SK-N-SH treated with all-trans-retinoic acid at 6 μM for 48 hours (cell line): ENCODE data around the gene FRYL.

Experiments used
- ATAC-seq: fragments of 200-7000 bp; cut with Tn5 transposase; 3 replicates; pipeline ENCODE4 v1.9.1; 2020; ENCODE audit warnings: mild to moderate bottlenecking, moderate library complexity
- ARNTL ChIP-seq: fragments of 450-650 bp; formaldehyde crosslinking; IDR thresholded peaks from 2 replicates; pipeline ENCODE4 v1.5.0; 2020; ENCODE audit warnings: low read depth, mild to moderate bottlenecking, moderate library complexity, borderline replicate concordance
- BACH2 ChIP-seq: fragments of 250-450 bp; sonication (Bioruptor Pico); IDR thresholded peaks from 2 replicates; pipeline ENCODE4 v1.9.0; 2021; ENCODE audit warnings: mild to moderate bottlenecking, borderline replicate concordance
- CSDC2 ChIP-seq: fragments of 250-450 bp; sonication (Bioruptor Pico); IDR thresholded peaks from 2 replicates; pipeline ENCODE4 v1.5.0; 2020; ENCODE audit warnings: mild to moderate bottlenecking, moderate library complexity
- ESRRG ChIP-seq: fragments of 250-450 bp; sonication (Bioruptor Pico); IDR thresholded peaks from 2 replicates; pipeline ENCODE4 v1.6.1; 2021; ENCODE audit warnings: mild to moderate bottlenecking
- GLIS3 ChIP-seq: fragments of 250-450 bp; sonication (Bioruptor Pico); IDR thresholded peaks from 2 replicates; pipeline ENCODE4 v1.5.0; 2020; ENCODE audit warnings: mild to moderate bottlenecking, moderate library complexity
- ISL1 ChIP-seq: fragments of 250-450 bp; sonication (Bioruptor Pico); IDR thresholded peaks from 2 replicates; pipeline ENCODE4 v2.1.2; 2022; ENCODE audit warnings: mild to moderate bottlenecking, moderate library complexity
- OSR1 ChIP-seq: fragments of 250-450 bp; sonication (Bioruptor Pico); IDR thresholded peaks from 2 replicates; pipeline ENCODE4 v1.8.0; 2022; ENCODE audit warnings: moderate library complexity, mild to moderate bottlenecking, inconsistent platforms
- PPARA ChIP-seq: fragments of 250-450 bp; sonication (Bioruptor Pico); IDR thresholded peaks from 2 replicates; pipeline ENCODE4 v1.5.0; 2020; ENCODE audit warnings: mild to moderate bottlenecking, borderline replicate concordance
- RARB ChIP-seq: fragments of 250-450 bp; sonication (Bioruptor Pico); IDR thresholded peaks from 2 replicates; pipeline ENCODE4 v1.8.0; 2021; ENCODE audit warnings: mild to moderate bottlenecking, moderate library complexity
- SNAI2 ChIP-seq: fragments of 250-450 bp; sonication (Bioruptor Pico); IDR thresholded peaks from 2 replicates; pipeline ENCODE4 v1.5.0; 2020; ENCODE audit warnings: mild to moderate bottlenecking, moderate library complexity
- TCF4 ChIP-seq: fragments of 250-450 bp; sonication (Bioruptor Pico); IDR thresholded peaks from 2 replicates; pipeline ENCODE4 v1.8.0; 2021; ENCODE audit warnings: mild to moderate bottlenecking, moderate library complexity, borderline replicate concordance
- TOX ChIP-seq: fragments of 250-450 bp; sonication (Bioruptor Pico); IDR thresholded peaks from 2 replicates; pipeline ENCODE4 v1.8.0; 2021; ENCODE audit warnings: mild to moderate bottlenecking, moderate library complexity, borderline replicate concordance
- ZC3H10 ChIP-seq: fragments of 250-450 bp; sonication (Bioruptor Pico); IDR thresholded peaks from 2 replicates; pipeline ENCODE4 v1.5.1; 2021; ENCODE audit warnings: mild to moderate bottlenecking, moderate library complexity
- ZFP3 ChIP-seq: fragments of 250-450 bp; sonication (Bioruptor Pico); IDR thresholded peaks from 2 replicates; pipeline ENCODE4 v1.5.0; 2020; ENCODE audit warnings: mild to moderate bottlenecking, moderate library complexity
- ZNF565 ChIP-seq: fragments of 450-650 bp; formaldehyde crosslinking; conservative IDR thresholded peaks from 2 replicates; pipeline ENCODE4 v1.5.0; 2020; ENCODE audit warnings: low read depth, mild to moderate bottlenecking, moderate library complexity
- ZNF70 ChIP-seq: fragments of 450-650 bp; formaldehyde crosslinking; IDR thresholded peaks from 2 replicates; pipeline ENCODE4 v1.5.0; 2020; ENCODE audit warnings: mild to moderate bottlenecking, moderate library complexity
- ZNF8 ChIP-seq: fragments of 450-650 bp; formaldehyde crosslinking; IDR thresholded peaks from 2 replicates; pipeline ENCODE4 v1.5.0; 2020; ENCODE audit warnings: mild to moderate bottlenecking, moderate library complexity
- TF ChIP-seq, protein P1 (sequence below): fragments of 250-450 bp; sonication (Bioruptor Pico); IDR thresholded peaks from 2 replicates; pipeline ENCODE4 v1.5.0; 2020; ENCODE audit warnings: mild to moderate bottlenecking, moderate library complexity
- TF ChIP-seq, protein P2 (sequence below): fragments of 250-450 bp; sonication (Bioruptor Pico); IDR thresholded peaks from 2 replicates; pipeline ENCODE4 v1.8.0; 2020; ENCODE audit warnings: mild to moderate bottlenecking, moderate library complexity, borderline replicate concordance
- TF ChIP-seq, protein P3 (sequence below): fragments of 250-450 bp; sonication (Bioruptor Pico); IDR thresholded peaks from 2 replicates; pipeline ENCODE4 v1.5.1; 2021; ENCODE audit warnings: mild to moderate bottlenecking, moderate library complexity
- TF ChIP-seq, protein P4 (sequence below): fragments of 250-450 bp; sonication (Bioruptor Pico); IDR thresholded peaks from 2 replicates; pipeline ENCODE4 v1.5.1; 2020; ENCODE audit warnings: low read depth, mild to moderate bottlenecking, moderate library complexity

The FRYL gene

DNA sequence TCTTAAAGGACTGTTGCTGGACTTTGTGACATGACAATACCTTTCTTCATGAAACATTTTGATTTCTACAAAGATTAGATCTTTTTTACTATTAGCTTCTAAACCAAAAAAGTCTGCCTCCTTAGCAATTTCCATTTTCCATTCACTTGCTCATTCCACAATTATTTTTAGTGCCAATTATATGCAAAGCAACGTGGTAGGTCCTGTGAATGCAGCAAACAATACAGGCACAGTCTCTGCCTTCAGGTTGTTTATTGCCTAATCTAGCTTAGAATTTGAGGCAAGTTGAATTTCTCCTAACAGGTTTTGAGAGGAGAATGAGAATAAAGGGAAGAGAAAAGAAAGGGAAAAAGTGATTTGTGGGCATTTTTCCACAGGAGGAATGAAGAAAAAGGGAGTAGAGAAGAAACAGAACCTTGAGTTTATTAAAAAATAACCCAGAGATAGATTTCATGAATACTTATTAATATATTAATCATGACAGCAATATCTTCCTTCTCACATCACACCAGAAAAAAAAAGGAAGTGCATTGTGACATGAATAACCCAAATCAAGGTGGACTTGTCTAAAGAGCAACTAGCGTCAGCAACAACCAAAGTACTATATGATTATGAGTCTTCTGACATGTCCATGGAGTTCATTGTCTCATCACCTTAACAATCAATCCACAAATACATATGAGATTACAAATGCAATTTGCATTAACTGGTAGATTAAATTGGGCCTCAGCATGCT, 16.3 kb upstream of the FRYL start:
- ATAC-seq = no peak
- TF ChIP-seq ISL1 (CRISPR knock-in tag) (no peak), SNAI2 (CRISPR knock-in tag) (no peak), ZNF565 (CRISPR knock-in tag) (no peak), TOX (CRISPR knock-in tag) (no peak), CSDC2 (CRISPR knock-in tag) (no peak), OSR1 (no peak), ESRRG (CRISPR knock-in tag) (no peak), ARNTL (CRISPR knock-in tag) (no peak), ZNF8 (CRISPR knock-in tag) (no peak), ZNF70 (CRISPR knock-in tag) (no peak), ZFP3 (CRISPR knock-in tag) (no peak)
- TF ChIP-seq, protein P1, sequence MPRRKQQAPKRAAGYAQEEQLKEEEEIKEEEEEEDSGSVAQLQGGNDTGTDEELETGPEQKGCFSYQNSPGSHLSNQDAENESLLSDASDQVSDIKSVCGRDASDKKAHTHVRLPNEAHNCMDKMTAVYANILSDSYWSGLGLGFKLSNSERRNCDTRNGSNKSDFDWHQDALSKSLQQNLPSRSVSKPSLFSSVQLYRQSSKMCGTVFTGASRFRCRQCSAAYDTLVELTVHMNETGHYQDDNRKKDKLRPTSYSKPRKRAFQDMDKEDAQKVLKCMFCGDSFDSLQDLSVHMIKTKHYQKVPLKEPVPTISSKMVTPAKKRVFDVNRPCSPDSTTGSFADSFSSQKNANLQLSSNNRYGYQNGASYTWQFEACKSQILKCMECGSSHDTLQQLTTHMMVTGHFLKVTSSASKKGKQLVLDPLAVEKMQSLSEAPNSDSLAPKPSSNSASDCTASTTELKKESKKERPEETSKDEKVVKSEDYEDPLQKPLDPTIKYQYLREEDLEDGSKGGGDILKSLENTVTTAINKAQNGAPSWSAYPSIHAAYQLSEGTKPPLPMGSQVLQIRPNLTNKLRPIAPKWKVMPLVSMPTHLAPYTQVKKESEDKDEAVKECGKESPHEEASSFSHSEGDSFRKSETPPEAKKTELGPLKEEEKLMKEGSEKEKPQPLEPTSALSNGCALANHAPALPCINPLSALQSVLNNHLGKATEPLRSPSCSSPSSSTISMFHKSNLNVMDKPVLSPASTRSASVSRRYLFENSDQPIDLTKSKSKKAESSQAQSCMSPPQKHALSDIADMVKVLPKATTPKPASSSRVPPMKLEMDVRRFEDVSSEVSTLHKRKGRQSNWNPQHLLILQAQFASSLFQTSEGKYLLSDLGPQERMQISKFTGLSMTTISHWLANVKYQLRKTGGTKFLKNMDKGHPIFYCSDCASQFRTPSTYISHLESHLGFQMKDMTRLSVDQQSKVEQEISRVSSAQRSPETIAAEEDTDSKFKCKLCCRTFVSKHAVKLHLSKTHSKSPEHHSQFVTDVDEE (CRISPR knock-in tag) = no peak
- TF ChIP-seq, protein P2, sequence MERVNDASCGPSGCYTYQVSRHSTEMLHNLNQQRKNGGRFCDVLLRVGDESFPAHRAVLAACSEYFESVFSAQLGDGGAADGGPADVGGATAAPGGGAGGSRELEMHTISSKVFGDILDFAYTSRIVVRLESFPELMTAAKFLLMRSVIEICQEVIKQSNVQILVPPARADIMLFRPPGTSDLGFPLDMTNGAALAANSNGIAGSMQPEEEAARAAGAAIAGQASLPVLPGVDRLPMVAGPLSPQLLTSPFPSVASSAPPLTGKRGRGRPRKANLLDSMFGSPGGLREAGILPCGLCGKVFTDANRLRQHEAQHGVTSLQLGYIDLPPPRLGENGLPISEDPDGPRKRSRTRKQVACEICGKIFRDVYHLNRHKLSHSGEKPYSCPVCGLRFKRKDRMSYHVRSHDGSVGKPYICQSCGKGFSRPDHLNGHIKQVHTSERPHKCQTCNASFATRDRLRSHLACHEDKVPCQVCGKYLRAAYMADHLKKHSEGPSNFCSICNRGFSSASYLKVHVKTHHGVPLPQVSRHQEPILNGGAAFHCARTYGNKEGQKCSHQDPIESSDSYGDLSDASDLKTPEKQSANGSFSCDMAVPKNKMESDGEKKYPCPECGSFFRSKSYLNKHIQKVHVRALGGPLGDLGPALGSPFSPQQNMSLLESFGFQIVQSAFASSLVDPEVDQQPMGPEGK (CRISPR knock-in tag) = no peak

DNA sequence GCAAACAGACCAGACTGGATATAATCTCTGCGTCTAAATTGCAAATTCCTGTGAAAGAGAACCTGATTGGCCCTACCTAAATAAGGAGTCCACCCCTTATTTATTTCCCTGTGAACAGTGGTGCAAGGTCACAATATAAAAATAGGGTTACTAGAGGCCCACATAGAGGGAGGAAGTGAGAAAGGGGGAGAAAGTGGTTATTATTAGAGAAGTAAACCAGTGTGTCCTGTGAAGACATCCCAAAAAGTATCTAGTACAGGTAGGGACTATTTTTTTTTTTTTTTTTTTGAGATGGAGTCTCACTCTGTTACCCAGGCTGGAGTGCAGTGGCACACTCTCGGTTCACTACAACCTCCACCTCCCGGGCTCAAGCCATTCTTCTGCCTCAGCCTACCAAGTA, 15.0 kb upstream of the FRYL start:
- TF ChIP-seq ZNF70 (CRISPR knock-in tag) (no peak), PPARA (CRISPR knock-in tag) (no peak), ZFP3 (CRISPR knock-in tag) (no peak), ESRRG (CRISPR knock-in tag) (no peak), TOX (CRISPR knock-in tag) (no peak), TCF4 (no peak), BACH2 (CRISPR knock-in tag) (no peak), ZC3H10 (no peak), GLIS3 (CRISPR knock-in tag) (no peak), ZNF8 (CRISPR knock-in tag) (no peak), ISL1 (CRISPR knock-in tag) (no peak), OSR1 (no peak), ARNTL (CRISPR knock-in tag) (no peak), ZNF565 (CRISPR knock-in tag) (no peak), RARB (CRISPR knock-in tag) (no peak), SNAI2 (CRISPR knock-in tag) (no peak)
- TF ChIP-seq, protein P3, sequence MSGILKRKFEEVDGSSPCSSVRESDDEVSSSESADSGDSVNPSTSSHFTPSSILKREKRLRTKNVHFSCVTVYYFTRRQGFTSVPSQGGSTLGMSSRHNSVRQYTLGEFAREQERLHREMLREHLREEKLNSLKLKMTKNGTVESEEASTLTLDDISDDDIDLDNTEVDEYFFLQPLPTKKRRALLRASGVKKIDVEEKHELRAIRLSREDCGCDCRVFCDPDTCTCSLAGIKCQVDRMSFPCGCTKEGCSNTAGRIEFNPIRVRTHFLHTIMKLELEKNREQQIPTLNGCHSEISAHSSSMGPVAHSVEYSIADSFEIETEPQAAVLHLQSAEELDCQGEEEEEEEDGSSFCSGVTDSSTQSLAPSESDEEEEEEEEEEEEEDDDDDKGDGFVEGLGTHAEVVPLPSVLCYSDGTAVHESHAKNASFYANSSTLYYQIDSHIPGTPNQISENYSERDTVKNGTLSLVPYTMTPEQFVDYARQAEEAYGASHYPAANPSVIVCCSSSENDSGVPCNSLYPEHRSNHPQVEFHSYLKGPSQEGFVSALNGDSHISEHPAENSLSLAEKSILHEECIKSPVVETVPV = no peak
- TF ChIP-seq, protein P4, sequence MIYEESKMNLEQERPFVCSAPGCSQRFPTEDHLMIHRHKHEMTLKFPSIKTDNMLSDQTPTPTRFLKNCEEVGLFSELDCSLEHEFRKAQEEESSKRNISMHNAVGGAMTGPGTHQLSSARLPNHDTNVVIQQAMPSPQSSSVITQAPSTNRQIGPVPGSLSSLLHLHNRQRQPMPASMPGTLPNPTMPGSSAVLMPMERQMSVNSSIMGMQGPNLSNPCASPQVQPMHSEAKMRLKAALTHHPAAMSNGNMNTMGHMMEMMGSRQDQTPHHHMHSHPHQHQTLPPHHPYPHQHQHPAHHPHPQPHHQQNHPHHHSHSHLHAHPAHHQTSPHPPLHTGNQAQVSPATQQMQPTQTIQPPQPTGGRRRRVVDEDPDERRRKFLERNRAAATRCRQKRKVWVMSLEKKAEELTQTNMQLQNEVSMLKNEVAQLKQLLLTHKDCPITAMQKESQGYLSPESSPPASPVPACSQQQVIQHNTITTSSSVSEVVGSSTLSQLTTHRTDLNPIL = no peak
- ATAC-seq = no peak

DNA sequence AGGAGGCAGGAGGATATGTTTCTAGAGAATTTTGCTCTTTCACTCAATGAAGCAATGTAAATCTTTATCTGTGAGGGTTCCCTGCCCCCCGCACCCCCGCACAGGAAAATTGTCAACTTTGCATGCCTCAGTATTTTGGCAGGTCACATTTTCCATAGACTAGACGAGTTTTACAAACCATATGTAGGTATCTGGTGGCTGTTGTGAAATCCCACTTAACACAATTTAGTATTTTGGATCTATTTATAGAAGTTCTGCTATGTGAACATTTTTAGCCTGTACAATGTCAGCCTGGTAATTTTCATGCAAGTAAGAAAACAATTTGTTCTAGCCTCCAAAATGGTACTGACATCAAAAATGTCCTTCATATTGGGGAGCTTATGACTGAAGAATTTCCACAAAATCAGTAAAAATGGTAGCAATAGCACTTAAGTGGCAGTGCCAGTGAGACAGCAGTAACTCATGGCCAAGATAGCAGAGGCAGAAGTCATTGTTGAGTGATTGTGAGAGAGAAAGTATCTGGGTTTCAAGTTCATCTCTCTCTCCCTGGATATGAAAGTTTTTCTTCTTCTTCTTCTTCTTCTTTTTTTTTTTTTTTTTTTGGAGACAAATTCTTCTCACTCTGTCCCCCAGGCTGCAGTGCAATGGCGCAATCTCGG, 12.4 kb upstream of the FRYL start:
- TF ChIP-seq ISL1 (CRISPR knock-in tag) (peak; percentile 6; the same call in 1 of the 2 replicates), OSR1 (no peak), TCF4 (no peak), ZC3H10 (no peak), ZNF8 (CRISPR knock-in tag) (no peak)
- ATAC-seq = no peak
